HG02798 (cell line): ENCODE data around the gene OOSP4A.
"Not testable (repeated sequence)": the region's sequence is repeated elsewhere in the genome, so short reads cannot be mapped to it uniquely, and the experiment has no call there.

Source experiments
- ATAC-seq: cut with Tn5 transposase; IDR thresholded peaks from one replicate; pipeline ENCODE4 v1.9.1; 2021; ENCODE audit warnings: mild to moderate bottlenecking; ENCODE audit not compliant: unreplicated experiment, poor library complexity

OOSP4A gene

GRCh38 chr11:59968395-59968783, 4.6 kb downstream of the OOSP4A start:
- no peak for ATAC-seq

GRCh38 chr11:59973097-59973496, 9.3 kb downstream of the OOSP4A start:
- no peak for ATAC-seq

GRCh38 chr11:59981106-59981770, 17.4 kb downstream of the OOSP4A start:
- ATAC-seq = no peak

GRCh38 chr11:59982037-59982436, 18.2 kb downstream of the OOSP4A start:
- ATAC-seq = not testable (repeated sequence)

GRCh38 chr11:59983212-59983611, 19.4 kb downstream of the OOSP4A start:
- ATAC-seq = no peak

GRCh38 chr11:59984368-59984767, 20.5 kb downstream of the OOSP4A start:
- ATAC-seq = no peak

- no peak for ATAC-seq
Measured at GRCh38 chr11:59990421-59990820, 26.6 kb downstream of the OOSP4A start.

- no peak for ATAC-seq
Measured at GRCh38 chr11:59992425-59992824, 28.6 kb downstream of the OOSP4A start.

- ATAC-seq = no peak
Measured at GRCh38 chr11:59997800-59998199, 34.0 kb downstream of the OOSP4A start.

GRCh38 chr11:59999691-60000090, 35.9 kb downstream of the OOSP4A start:
- no peak for ATAC-seq

- ATAC-seq = no peak
Measured at GRCh38 chr11:60003729-60004128, 39.9 kb downstream of the OOSP4A start.

- no peak for ATAC-seq
Measured at GRCh38 chr11:60005360-60005759, 41.5 kb downstream of the OOSP4A start.

GRCh38 chr11:60016881-60017280, 53.0 kb downstream of the OOSP4A start, which contains the start of gene OOSP4B:
Gene OOSP4B, plus strand, starts transcription at chr11:60017181.
- ATAC-seq = no peak

GRCh38 chr11:60018058-60018457, 54.2 kb downstream of the OOSP4A start:
- no peak for ATAC-seq
